ENCODE measurements around the gene CEMIP.

GRCh38 chr15:80892414-80892813, 113.2 kb downstream of the CEMIP start:
- TF ChIP-seq CTCF (IDR thresholded peaks at IDR 0.05) (no peak), POLR2A (IDR thresholded peaks at IDR 0.05) (no peak)
